Stimulated activated CD8-positive, alpha-beta memory T cell treated with anti-CD3 and anti-CD28 coated beads, Interleukin-7, amount 100 ng/mL, for 24 hours (primary cell): Measurements from ENCODE around the gene METTL15.
"Not testable (repeated sequence)": the region's sequence is repeated elsewhere in the genome, so short reads cannot be mapped to it uniquely, and the experiment has no call there.

ENCODE experiments used
- DNase-seq: peaks from one replicate; pipeline ENCODE4 v3.0.0-alpha.2; 2020; ENCODE audit warnings: low read depth

The METTL15 gene

GRCh38 chr11:28296426-28296825 is 188.2 kb downstream of the METTL15 start:
- no peak for DNase-seq

DNA sequence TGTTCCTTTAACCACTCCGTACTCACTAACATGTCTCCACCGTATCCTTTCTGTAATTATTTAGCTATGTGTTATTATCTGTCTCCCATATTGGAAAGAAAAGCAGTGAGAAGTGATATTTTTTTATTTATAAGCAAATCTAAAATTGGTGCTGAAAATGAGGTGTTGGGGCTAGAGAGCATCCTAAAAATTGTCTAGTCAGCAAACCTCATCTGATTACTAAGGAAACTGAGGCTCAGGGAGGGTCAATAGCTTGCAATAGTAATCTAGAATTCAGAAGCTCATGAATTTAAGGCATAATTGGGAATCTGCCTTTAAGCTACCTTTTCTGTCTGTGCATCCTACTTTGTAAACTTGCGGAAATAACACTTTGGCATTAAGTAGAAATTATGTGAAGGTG is 190.0 kb downstream of the METTL15 start:
- no peak for DNase-seq

GRCh38 chr11:28303477-28304191 is 195.4 kb downstream of the METTL15 start:
- no peak for DNase-seq

GRCh38 chr11:28315440-28315839 is 207.3 kb downstream of the METTL15 start:
- no peak for DNase-seq

DNA sequence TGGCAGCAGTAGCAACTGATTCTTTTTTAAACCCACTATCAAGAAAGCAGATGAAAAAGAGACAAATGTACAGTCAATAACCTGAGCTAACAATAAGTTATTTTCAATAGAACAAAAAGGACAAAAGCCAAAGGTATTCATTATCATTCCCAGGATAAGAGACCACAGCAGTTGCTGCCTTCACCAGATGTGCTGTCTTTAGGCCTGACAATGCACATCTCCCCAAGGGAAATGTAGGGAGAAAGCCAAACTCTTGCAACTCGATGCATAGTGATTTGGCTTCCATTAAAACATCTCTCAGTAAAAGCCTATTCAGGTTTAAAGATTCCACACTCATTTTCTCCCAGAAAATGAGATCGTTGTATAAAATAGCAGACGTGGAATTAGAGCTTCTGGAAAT is 210.7 kb downstream of the METTL15 start:
- DNase-seq, result no peak

- no peak for DNase-seq
Observed at GRCh38 chr11:28323621-28324020, 215.4 kb downstream of the METTL15 start.

DNA sequence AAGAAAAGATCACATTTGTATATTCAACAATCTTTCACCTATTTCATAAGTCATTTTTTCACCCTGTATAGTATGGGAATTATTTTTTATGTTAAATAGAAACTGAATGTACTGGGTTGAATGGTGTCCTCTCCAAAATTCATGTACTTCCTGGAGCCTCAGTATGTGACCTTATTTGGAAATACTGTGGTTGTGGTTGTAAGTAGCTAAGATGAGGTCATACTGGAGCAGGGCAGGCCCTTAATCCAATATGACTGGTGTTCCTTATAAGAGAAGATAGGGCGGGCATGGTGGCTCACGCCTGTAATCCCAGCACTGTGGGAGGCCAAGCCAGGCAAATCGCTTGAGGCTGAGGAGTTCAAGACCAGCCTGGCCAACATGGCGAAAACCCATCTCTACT is 224.2 kb downstream of the METTL15 start:
- not testable (repeated sequence) for DNase-seq

GRCh38 chr11:28337701-28338100 is 229.5 kb downstream of the METTL15 start:
- no peak for DNase-seq

GRCh38 chr11:28338371-28338770 is 230.2 kb downstream of the METTL15 start:
- no peak for DNase-seq

DNA sequence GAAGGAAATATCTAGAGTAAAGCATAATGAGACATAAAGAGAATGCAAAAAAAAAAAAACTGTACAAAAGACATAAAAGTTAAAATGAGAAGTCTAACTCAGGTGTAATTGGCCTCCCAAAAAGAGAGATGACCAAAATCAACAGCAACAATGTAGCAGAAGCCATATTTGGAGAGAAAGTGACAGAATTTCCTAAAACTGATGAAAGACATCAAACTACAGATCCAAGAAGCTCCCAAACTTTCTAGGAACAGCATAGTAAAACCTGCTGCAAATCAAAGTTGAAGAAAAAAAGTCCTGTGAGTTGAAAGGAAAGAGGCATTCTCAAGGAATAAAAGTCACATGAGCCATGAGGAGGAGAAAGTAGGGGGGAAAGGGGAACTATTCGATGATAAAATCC is 231.3 kb downstream of the METTL15 start:
- no peak for DNase-seq

- no peak for DNase-seq
Observed at GRCh38 chr11:28342716-28343115, 234.5 kb downstream of the METTL15 start.

- no peak for DNase-seq
Observed at GRCh38 chr11:28343304-28344233, 235.4 kb downstream of the METTL15 start.

DNA sequence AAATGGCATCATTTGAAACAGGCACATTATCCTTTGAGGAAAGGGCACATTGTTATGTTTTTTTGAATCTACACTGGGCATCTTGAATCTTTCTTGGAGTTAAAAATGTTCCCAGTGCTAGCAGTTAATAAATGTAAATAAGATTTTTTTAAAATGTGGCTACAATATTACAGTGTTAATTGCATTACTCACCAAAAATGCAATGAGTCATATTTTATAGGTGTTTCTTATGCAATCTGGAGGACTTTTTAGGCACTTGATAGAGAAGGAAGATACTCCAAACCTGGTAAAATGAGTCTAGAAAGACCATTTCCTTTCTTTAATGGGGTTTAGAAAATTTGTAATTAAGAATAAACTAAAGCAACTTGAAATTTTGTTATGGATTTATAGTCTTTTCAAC is 238.0 kb downstream of the METTL15 start:
- DNase-seq, result no peak

GRCh38 chr11:28346721-28347120 is 238.5 kb downstream of the METTL15 start:
- no peak for DNase-seq

GRCh38 chr11:28347371-28347770 is 239.2 kb downstream of the METTL15 start:
- DNase-seq, result no peak

DNA sequence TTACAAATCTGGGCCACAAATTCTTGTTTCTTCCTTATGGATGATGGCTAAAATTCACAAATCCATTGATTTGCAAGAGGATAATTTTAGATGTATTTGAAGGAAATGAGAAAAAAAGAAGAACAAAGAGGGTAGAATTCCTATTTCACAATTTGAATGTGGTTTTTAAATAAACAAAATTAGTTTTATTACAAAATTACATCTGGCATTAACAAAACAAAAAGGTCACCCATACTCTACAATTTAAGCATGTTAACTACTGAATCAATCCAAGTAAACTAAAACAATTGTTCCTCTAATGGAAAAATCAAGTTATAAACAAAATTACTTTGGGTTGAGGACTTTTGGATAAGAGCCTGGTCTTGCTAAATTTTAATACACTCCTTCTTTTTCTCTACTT is 242.0 kb downstream of the METTL15 start:
- no peak for DNase-seq

GRCh38 chr11:28353991-28354390 is 245.8 kb downstream of the METTL15 start:
- no peak for DNase-seq

- DNase-seq, result no peak
Observed at GRCh38 chr11:28366549-28367346, 258.6 kb downstream of the METTL15 start.

DNA sequence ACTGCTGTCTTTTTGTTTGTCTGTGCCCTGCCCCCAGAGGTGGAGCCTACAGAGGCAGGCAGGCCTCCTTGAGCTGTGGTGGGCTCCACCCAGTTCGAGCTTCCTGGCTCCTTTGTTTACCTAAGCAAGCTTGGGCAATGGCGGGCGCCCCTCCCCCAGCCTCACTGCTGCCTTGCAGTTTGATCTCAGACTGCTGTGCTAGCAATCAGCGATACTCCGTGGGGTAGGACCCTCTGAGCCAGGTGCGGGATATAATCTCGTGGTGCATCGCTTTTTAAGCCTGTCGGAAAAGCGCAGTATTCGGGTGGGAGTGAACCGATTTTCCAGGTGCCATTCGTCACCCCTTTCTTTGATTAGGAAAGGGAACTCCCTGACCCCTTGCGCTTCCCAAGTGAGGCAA is 269.9 kb downstream of the METTL15 start:
- not testable (repeated sequence) for DNase-seq
